GM18867 (cell line): ENCODE measurements around the gene EPSTI1.
A peak's percentile ranks its signal among the peaks of the same experiment; 100 is the strongest.

Source experiments
- ATAC-seq: cut with Tn5 transposase; IDR thresholded peaks from one replicate; pipeline ENCODE4 v1.9.1; 2021; ENCODE audit warnings: mild to moderate bottlenecking, moderate library complexity; ENCODE audit not compliant: unreplicated experiment

EPSTI1 gene

GRCh38 chr13:42976066-42976465 lies 16.0 kb downstream of the EPSTI1 start:
- no peak for ATAC-seq

- no peak for ATAC-seq
Measured at GRCh38 chr13:42973581-42973980, 18.5 kb downstream of the EPSTI1 start.

GRCh38 chr13:42971691-42972347 lies 20.2 kb downstream of the EPSTI1 start:
- peak; percentile 42 for ATAC-seq

GRCh38 chr13:42970824-42971690 lies 21.0 kb downstream of the EPSTI1 start:
- ATAC-seq = peak; percentile 71

- peak; percentile 47 for ATAC-seq
Measured at GRCh38 chr13:42969565-42970172, 22.4 kb downstream of the EPSTI1 start.

GRCh38 chr13:42968906-42969305 lies 23.1 kb downstream of the EPSTI1 start:
- no peak for ATAC-seq

GRCh38 chr13:42967660-42968059 lies 24.4 kb downstream of the EPSTI1 start:
- no peak for ATAC-seq

- no peak for ATAC-seq
Measured at GRCh38 chr13:42965281-42965680, 26.8 kb downstream of the EPSTI1 start.

- no peak for ATAC-seq
Measured at GRCh38 chr13:42964761-42965161, 27.3 kb downstream of the EPSTI1 start.

- no peak for ATAC-seq
Measured at GRCh38 chr13:42959615-42960014, 32.4 kb downstream of the EPSTI1 start.

GRCh38 chr13:42957881-42958280 lies 34.2 kb downstream of the EPSTI1 start:
- no peak for ATAC-seq

GRCh38 chr13:42950181-42950580 lies 41.9 kb downstream of the EPSTI1 start:
- no peak for ATAC-seq

GRCh38 chr13:42947925-42948324 lies 44.1 kb downstream of the EPSTI1 start:
- no peak for ATAC-seq

GRCh38 chr13:42946927-42947326 lies 45.1 kb downstream of the EPSTI1 start:
- no peak for ATAC-seq

- ATAC-seq = no peak
Measured at GRCh38 chr13:42929886-42930535, 62.0 kb downstream of the EPSTI1 start.

- ATAC-seq = no peak
Measured at GRCh38 chr13:42926555-42926954, 65.5 kb downstream of the EPSTI1 start.

- no peak for ATAC-seq
Measured at GRCh38 chr13:42926043-42926442, 66.0 kb downstream of the EPSTI1 start.

- ATAC-seq = no peak
Measured at GRCh38 chr13:42925626-42926025, 66.4 kb downstream of the EPSTI1 start.

GRCh38 chr13:42924344-42924743 lies 67.7 kb downstream of the EPSTI1 start:
- no peak for ATAC-seq

- ATAC-seq = no peak
Measured at GRCh38 chr13:42907745-42908144, 84.3 kb downstream of the EPSTI1 start.

- no peak for ATAC-seq
Measured at GRCh38 chr13:42906257-42906656, 85.8 kb downstream of the EPSTI1 start.
